Esophagus muscularis mucosa (tissue), 4 donors: ENCODE measurements around the gene ADAMTS1.

Source experiments
- EP300 ChIP-seq: sonication (generic); formaldehyde crosslinking; IDR thresholded peaks from one replicate; pipeline ENCODE4 v1.6.1; 2017; ENCODE audit warnings: antibody characterized with exemption
- POLR2A ChIP-seq: fragments of 450-650 bp; IDR thresholded peaks from one replicate; pipeline ENCODE4 v1.6.1; 2017; ENCODE audit warnings: antibody characterized with exemption, moderate library complexity, mild to moderate bottlenecking, low read depth
- POLR2AphosphoS5 ChIP-seq, 2 donors: sonication (generic); formaldehyde crosslinking; IDR thresholded peaks; one replicate each; pipeline ENCODE4 v1.6.1; 2017; ENCODE audit warnings: antibody characterized with exemption in 2 of 2
- TF ChIP-seq, protein P1 (sequence below), 3 experiments: fragments of 200-600 bp in 2 of 3; fragments of 450-650 bp in 1 of 3; sonication (generic) in 2 of 3; IDR thresholded peaks; one replicate each; pipeline ENCODE4 v1.5.1; 2017 to 2019; ENCODE audit warnings: antibody characterized with exemption in 3 of 3, mild to moderate bottlenecking in 2 of 3, moderate library complexity in 1 of 3

DNA sequence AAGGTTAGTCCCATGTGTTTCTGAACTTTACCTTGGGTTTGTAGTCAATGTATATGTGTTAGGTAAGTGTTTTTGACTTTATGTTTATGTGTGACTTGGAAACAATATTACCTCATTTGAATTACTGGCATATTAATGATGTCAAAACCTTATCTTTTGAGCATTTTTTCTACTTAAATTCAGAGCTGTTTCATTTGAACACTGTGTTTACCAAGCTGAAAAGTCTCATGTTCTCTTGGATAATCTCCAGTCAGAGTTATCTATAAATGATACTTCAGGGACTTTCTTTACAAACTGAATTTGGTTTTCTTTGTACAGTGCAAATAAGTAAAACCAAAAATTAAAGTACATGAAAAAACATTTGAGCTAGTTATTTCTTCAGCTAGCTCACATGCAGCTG lies 30.0 kb downstream of the ADAMTS1 start:
- TF ChIP-seq, protein P1, sequence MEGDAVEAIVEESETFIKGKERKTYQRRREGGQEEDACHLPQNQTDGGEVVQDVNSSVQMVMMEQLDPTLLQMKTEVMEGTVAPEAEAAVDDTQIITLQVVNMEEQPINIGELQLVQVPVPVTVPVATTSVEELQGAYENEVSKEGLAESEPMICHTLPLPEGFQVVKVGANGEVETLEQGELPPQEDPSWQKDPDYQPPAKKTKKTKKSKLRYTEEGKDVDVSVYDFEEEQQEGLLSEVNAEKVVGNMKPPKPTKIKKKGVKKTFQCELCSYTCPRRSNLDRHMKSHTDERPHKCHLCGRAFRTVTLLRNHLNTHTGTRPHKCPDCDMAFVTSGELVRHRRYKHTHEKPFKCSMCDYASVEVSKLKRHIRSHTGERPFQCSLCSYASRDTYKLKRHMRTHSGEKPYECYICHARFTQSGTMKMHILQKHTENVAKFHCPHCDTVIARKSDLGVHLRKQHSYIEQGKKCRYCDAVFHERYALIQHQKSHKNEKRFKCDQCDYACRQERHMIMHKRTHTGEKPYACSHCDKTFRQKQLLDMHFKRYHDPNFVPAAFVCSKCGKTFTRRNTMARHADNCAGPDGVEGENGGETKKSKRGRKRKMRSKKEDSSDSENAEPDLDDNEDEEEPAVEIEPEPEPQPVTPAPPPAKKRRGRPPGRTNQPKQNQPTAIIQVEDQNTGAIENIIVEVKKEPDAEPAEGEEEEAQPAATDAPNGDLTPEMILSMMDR (IDR thresholded peaks at IDR 0.05): no peak
- no peak for TF ChIP-seq POLR2AphosphoS5 (IDR thresholded peaks at IDR 0.05)
- no peak for TF ChIP-seq EP300
- no peak for TF ChIP-seq POLR2A
